Measurements from ENCODE around the gene RAB3A.
A peak's percentile ranks its signal among the peaks of the same experiment; 100 is the strongest.

Gene RAB3A

DNA sequence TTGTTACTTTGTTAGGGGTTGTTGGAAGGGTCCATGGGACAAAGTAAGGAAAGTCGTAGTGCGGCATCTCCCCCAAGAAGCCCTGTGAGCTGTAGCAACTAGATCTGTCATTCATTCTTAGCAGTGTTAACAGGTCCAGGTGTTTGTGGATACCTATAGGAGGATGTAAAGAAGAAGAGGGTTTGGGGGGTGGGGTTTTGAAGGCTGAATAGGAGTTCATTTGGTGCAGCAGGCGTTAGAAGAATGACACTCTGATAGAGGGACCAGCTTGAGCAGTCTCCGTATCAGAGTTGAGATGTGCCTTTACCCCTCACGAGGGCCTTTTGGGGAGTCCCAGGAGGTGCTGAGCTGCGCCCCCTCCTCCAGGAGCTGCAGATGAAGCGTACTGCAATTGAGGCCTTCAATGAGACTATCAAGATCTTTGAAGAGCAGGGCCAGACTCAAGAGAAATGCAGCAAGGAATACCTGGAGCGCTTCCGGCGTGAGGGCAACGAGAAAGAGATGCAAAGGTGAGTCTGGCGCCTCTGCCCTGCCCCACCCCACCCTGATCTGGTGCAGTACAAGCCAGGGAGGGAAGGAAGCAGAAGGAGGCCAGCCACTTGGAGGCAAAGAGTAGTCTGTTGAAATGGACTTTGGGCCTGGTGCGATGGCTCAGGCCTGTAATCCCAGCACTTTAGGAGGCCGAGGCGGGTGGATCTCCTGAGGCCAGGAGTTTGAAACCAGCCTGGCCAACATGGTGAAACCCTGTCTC, 37.9 kb downstream of the RAB3A start:
- Histone ChIP-seq H3K27me3 (ENCODE audit: insufficient read depth, low read length, poor library complexity) (no peaks in the 10 kb centered on the region), H3K9ac (ENCODE audit: low read depth, low read length) (no peak overlapping the region), H3K36me3 (ENCODE audit: insufficient read depth, low read length) (peaks cover 62% of the 10 kb centered on the region), H3K27ac (ENCODE audit: low read length) (no peak overlapping the region), H3K4me3 (ENCODE audit: low read depth in 1 of 2, low read length in 2 of 2) (no peak overlapping the region), H3K4me1 (ENCODE audit: insufficient read depth, low read length) (peaks cover 8% of the 10 kb centered on the region), H4K20me1 (ENCODE audit: insufficient read depth, low read length) (peaks cover 9% of the 10 kb centered on the region), H2AFZ (ENCODE audit: low read depth, low read length) (no peak overlapping the region), H3K9me3 (ENCODE audit: insufficient read depth, low read length, severe bottlenecking) (no peaks in the 10 kb centered on the region), H3K79me2 (ENCODE audit: insufficient read depth, low read length) (no peaks in the 10 kb centered on the region), H3K4me2 (ENCODE audit: insufficient read depth, low read length) (no peak overlapping the region)
- ATAC-seq (ENCODE audit: insufficient read depth, low read depth), result no peak
- TF ChIP-seq EZH2 (IDR thresholded peaks at IDR 0.05; ENCODE audit: borderline replicate concordance, low read depth, low read length, severe bottlenecking) (no peak), CTCF (IDR thresholded peaks at IDR 0.05; ENCODE audit: borderline replicate concordance, extremely low read depth, low read length, poor library complexity, severe bottlenecking) (no peak)
- no peak for DNase-seq

DNA sequence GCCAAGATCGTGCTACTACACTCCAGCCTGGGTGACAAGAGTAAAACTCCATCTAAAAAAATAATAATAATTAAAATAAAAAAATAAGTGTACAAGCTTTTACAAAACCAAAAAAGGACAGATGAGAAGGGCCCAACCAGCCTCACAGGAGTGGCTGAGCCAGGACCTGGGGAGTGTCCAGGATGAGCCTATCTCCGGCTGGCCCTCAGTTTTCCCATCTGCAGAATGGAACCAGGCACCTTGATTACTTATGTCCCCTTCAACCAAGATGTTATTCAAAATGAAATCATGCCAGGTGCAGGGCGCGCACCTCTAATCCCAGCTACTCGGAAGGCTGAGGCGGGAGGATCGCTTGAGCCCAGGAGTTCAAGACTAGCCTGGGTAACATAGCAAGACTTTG, 39.8 kb downstream of the RAB3A start:
- Histone ChIP-seq H3K4me1 (ENCODE audit: insufficient read depth, low read length) (peaks cover 16% of the 10 kb centered on the region), H3K9me3 (ENCODE audit: insufficient read depth, low read length, severe bottlenecking) (no peaks in the 10 kb centered on the region), H3K9ac (ENCODE audit: low read depth, low read length) (no peak overlapping the region), H4K20me1 (ENCODE audit: insufficient read depth, low read length) (peaks cover 9% of the 10 kb centered on the region), H3K79me2 (ENCODE audit: insufficient read depth, low read length) (no peaks in the 10 kb centered on the region), H2AFZ (ENCODE audit: low read depth, low read length) (no peak overlapping the region), H3K4me2 (ENCODE audit: insufficient read depth, low read length) (no peak overlapping the region), H3K27me3 (ENCODE audit: insufficient read depth, low read length, poor library complexity) (no peaks in the 10 kb centered on the region), H3K27ac (ENCODE audit: low read length) (no peak overlapping the region), H3K4me3 (ENCODE audit: low read depth in 1 of 2, low read length in 2 of 2) (no peak overlapping the region), H3K36me3 (ENCODE audit: insufficient read depth, low read length) (peaks cover 67% of the 10 kb centered on the region)
- DNase-seq (no peak), ATAC-seq (ENCODE audit: insufficient read depth, low read depth) (no peak)
- TF ChIP-seq CTCF (IDR thresholded peaks at IDR 0.05; ENCODE audit: borderline replicate concordance, extremely low read depth, low read length, poor library complexity, severe bottlenecking), result no peak

DNA sequence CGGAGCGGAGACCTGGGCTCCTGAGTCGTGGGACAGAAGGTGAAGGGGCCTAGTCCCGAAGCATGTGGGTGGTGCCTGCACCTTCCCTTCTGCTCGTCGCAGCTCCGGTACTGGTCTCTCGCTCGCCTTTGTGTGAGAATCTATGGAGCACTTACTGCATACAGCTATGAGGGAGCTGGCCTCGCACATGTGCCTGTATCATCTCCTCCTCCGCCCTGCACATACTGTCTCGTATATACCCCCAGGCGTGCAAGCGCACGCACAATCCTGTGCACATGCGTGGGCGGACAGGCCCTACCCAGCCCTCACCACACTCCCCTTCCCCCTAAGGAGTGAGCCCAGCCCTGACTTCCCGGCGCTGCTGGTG, 42.2 kb downstream of the RAB3A start:
- peaks cover 16% of the 10 kb centered on the region for H4K20me1 ChIP-seq (ENCODE audit: insufficient read depth, low read length)
- H3K9me3 ChIP-seq (ENCODE audit: insufficient read depth, low read length, severe bottlenecking), result no peaks in the 10 kb centered on the region
- H3K27ac ChIP-seq (ENCODE audit: low read length), result no peak overlapping the region; the same call in 1 of the 2 replicates
- no peaks in the 10 kb centered on the region for H3K79me2 ChIP-seq (ENCODE audit: insufficient read depth, low read length)
- H3K36me3 ChIP-seq (ENCODE audit: insufficient read depth, low read length), result peaks cover 51% of the 10 kb centered on the region
- peak overlapping the region; percentile 0; the same call in 1 of the 2 replicates for H3K9ac ChIP-seq (ENCODE audit: low read depth, low read length)
- peak overlapping the region; percentile 74 for H3K4me2 ChIP-seq (ENCODE audit: insufficient read depth, low read length)
- TF ChIP-seq EZH2 (IDR thresholded peaks at IDR 0.05; ENCODE audit: borderline replicate concordance, low read depth, low read length, severe bottlenecking), result no peak
- no peak for TF ChIP-seq CTCF (IDR thresholded peaks at IDR 0.05; ENCODE audit: borderline replicate concordance, extremely low read depth, low read length, poor library complexity, severe bottlenecking)
- no peaks in the 10 kb centered on the region for H3K27me3 ChIP-seq (ENCODE audit: insufficient read depth, low read length, poor library complexity)
- ATAC-seq (ENCODE audit: insufficient read depth, low read depth), result no peak
- H3K4me1 ChIP-seq (ENCODE audit: insufficient read depth, low read length), result peaks cover 16% of the 10 kb centered on the region
- peak overlapping the region in 1 of 2 experiments; percentile 52; a peak in 2 of 4 replicates for H3K4me3 ChIP-seq (ENCODE audit: low read depth in 1 of 2, low read length in 2 of 2)
- H2AFZ ChIP-seq (ENCODE audit: low read depth, low read length), result no peak overlapping the region; the same call in 1 of the 2 replicates
- DNase-seq, result no peak
